ENCODE measurements around the gene PTPRN2. TPM values are rescaled to one million over a fixed set of nuclear protein-coding genes. Genes with fewer than 3 reads are reported as not detected.

The PTPRN2 gene
- total and polyA plus RNA-seq, 7 donors: 0.47 to 0.82 (median 0.51) TPM

- no peak for TF ChIP-seq CTCF (IDR thresholded peaks at IDR 0.05)
- DNase-seq (no peak), ATAC-seq (no peak)
- H3K9me3 ChIP-seq: no peaks in the 10 kb centered on the region
- peaks cover 0 to 51% (median 17%) of the 10 kb centered on the region in 3 donors for H3K27me3 ChIP-seq (ENCODE audit: insufficient read depth in 3 of 3, low read length in 2 of 3)
- intact Hi-C loops (cut with DNase I): no loop called here
- H3K4me3 ChIP-seq: no peak overlapping the region
- H3K36me3 ChIP-seq (ENCODE audit: insufficient read depth in 1 of 2, low read depth in 1 of 2): no peaks in the 10 kb centered on the region
- 27 to 37% (median 35%) methylated on average over 6 of the region's 6 CpGs for WGBS, 3 donors
- H3K4me1 ChIP-seq: peaks cover 5% of the 10 kb centered on the region
- no peak overlapping the region for H3K27ac ChIP-seq
Observed at GRCh38 chr7:157694376-157694665, 893.3 kb downstream of the PTPRN2 start.

GRCh38 chr7:157693521-157694375 lies 893.9 kb downstream of the PTPRN2 start:
- Histone ChIP-seq H3K4me3 (no peak overlapping the region), H3K9me3 (no peaks in the 10 kb centered on the region), H3K27ac (no peak overlapping the region), H3K36me3 (ENCODE audit: insufficient read depth in 1 of 2, low read depth in 1 of 2) (no peaks in the 10 kb centered on the region), H3K4me1 (peaks cover 9% of the 10 kb centered on the region), H3K27me3 (ENCODE audit: insufficient read depth in 3 of 3, low read length in 2 of 3) (peaks cover 0 to 56% (median 22%) of the 10 kb centered on the region in 3 donors)
- TF ChIP-seq CTCF (IDR thresholded peaks at IDR 0.05): no peak
- intact Hi-C loops (cut with DNase I): no loop called here
- no peak for DNase-seq
- ATAC-seq: no peak
- 3 to 8% (median 4%) methylated on average over 46 to 64 of the region's 64 CpGs for WGBS, 3 donors

DNA sequence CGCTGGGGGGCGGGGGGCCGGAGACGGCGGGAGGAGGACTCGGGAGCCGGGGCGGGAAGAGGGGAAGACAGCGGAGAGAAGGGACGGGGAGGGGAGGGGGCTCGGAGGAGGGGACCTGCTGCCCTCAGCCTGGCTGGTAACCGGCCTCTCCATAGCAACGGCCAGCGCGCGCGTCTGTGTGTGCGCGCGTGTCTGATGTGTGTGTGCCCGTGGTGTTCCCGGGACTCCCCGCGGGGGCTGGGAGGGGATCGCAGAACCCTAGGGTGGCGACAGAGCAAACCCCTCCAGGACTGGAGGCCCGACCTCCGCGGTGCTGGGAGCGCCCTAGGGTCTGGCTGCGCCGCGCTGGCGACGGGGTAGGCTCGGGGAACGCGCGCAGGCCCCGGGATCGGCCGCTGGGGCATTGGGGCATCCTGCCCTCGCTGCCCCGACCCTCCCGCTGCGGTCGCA lies 894.5 kb downstream of the PTPRN2 start:
- ATAC-seq: no peak

GRCh38 chr7:157692460-157693011 lies 895.1 kb downstream of the PTPRN2 start:
- TF ChIP-seq CTCF (IDR thresholded peaks at IDR 0.05): no peak
- WGBS, 3 donors: 2 to 5% (median 5%) methylated on average over 34 to 44 of the region's 44 CpGs
- no peaks in the 10 kb centered on the region for H3K9me3 ChIP-seq
- DNase-seq (no peak), ATAC-seq (no peak)
- intact Hi-C loops (cut with DNase I): no loop called here
- no peaks in the 10 kb centered on the region for H3K36me3 ChIP-seq (ENCODE audit: insufficient read depth in 1 of 2, low read depth in 1 of 2)
- H3K4me1 ChIP-seq: peaks cover 9% of the 10 kb centered on the region
- peaks cover 0 to 69% (median 27%) of the 10 kb centered on the region in 3 donors for H3K27me3 ChIP-seq (ENCODE audit: insufficient read depth in 3 of 3, low read length in 2 of 3)
- H3K27ac ChIP-seq: no peak overlapping the region
- no peak overlapping the region for H3K4me3 ChIP-seq

More for the DNA sequence above, 894.5 kb downstream of the PTPRN2 start:
- no peak for TF ChIP-seq CTCF (IDR thresholded peaks at IDR 0.05)
- H3K4me1 ChIP-seq: peaks cover 9% of the 10 kb centered on the region
- H3K4me3 ChIP-seq: no peak overlapping the region
- intact Hi-C loops (cut with DNase I): no loop called here
- H3K36me3 ChIP-seq (ENCODE audit: insufficient read depth in 1 of 2, low read depth in 1 of 2): no peaks in the 10 kb centered on the region
- H3K27ac ChIP-seq: no peak overlapping the region
- peaks cover 0 to 63% (median 27%) of the 10 kb centered on the region in 3 donors for H3K27me3 ChIP-seq (ENCODE audit: insufficient read depth in 3 of 3, low read length in 2 of 3)
- 1 to 2% (median 2%) methylated on average over 29 to 46 of the region's 47 CpGs for WGBS, 3 donors
- H3K9me3 ChIP-seq: no peaks in the 10 kb centered on the region
- no peak for DNase-seq

Data from psoas muscle (tissue), 8 donors.